A204.1 (cell line): Measurements from ENCODE around the gene APOL3.
"Not testable (repeated sequence)": the region's sequence is repeated elsewhere in the genome, so short reads cannot be mapped to it uniquely, and the experiment has no call there.

Experiments used
- FAIRE-seq: peaks from 2 replicates; lab custom pipeline; 2012; peaks lifted over from hg19 to GRCh38; lab: Jason Lieb, UNC

Gene APOL3

DNA sequence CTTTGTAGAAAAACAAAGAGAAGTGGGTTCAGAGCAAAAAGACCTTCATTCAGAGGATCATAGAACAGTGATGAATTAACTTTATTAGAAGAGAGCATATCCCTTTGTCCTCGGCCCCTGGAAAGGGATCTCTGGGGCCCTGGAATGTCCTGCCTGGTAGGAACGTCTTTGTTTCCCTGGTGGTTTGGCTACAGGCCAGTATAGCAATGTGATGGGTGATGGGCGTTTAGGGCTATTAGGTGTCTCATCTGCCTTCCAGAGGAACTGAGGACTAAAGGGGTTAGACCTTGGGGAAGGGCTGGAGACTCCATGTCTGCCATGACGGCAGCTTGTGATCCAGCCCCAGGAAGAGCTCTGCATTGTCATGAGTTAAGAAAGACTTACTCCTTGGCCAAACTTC, 32.0 kb upstream of the APOL3 start:
- no peak for FAIRE-seq

DNA sequence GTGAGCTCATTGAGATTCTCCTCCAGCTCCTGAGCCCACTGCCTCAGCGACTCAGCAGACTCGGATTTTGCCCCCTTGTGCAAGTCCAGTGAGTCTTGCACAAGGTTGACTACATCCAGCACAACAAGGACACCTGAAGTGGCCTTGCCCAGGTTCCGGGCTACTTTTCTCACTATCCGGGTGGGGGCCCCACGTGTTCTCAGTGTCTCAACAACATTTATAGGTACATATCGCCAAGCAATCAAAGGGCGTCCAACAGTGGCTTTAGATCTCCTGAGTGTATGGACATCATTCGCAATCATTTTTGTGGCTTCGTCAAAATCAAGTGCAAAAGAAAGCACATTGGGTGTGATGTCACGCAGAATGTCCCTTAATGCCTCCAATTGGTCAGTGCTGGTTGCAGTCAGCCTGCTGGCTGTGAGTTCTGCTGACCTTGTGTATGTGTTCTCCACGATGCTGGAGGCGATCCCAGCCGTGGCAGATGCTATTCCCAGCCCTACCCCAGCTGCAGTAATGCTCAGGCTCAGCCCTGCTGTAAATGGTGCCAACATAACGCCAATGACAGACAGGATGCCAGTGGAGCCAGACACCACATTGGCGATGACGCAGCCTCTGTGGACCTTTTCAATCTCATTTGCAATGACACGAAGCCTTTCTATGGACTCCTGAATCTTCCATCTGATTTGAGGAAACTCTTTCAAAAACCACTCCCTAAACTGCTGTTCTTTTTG, 30.7 kb upstream of the APOL3 start:
- no peak for FAIRE-seq

DNA sequence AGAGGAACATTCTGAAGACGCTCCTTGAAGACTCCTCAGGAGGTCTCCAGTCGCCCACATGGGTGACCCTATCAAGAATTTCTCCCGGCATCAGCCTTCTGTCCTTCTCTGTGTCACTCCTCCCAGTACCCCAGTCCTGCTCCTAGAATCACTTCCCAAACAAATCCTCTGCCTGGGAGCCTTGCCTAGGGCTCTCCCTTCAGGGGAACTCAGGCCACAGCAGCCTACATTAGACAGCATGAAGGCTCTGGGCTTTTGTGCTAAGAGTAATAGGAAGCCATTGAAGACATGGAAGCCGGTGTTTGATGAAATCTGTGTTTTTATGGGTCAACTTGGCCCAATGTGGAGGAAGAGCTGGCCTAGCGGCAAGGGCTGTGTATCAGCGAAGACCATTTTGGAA, 27.3 kb upstream of the APOL3 start:
- not testable (repeated sequence) for FAIRE-seq

DNA sequence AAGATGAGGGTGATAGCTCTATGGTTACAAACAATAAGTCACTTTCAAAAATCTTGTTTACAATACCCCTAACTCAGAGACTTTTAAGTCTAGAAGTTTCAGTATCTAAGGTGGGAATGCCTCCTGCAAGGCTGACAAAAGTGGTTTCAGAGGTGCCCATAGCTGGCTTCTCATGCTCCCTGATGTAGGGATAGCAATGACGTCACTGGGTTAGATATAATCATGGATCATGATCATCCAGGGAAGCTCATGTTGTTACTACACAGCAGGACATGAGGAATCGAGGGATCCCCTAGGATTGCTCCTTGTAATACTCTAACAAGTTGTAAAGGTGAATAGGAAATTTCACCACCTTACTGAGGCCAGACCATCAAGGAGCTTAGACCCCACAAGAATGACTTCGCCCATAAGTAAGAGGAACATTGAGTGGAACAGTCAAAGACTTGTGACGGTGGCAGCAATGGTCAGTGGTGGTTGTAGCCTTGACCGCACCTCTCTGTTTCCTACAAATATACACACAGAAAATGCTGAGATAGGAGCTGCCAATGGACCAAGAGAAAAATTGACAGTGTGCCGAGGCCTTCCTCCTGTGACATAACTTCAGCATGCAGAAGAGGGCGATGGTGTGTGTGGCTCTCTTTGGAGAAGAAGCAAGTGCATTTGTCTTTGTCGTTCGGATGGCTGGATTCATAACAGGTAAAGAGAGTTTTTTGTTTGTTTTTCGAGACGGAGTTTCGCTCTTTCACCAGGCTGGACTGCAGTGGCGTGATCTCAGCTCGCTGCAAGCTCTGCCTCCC, 25.5 kb upstream of the APOL3 start:
- no peak for FAIRE-seq

DNA sequence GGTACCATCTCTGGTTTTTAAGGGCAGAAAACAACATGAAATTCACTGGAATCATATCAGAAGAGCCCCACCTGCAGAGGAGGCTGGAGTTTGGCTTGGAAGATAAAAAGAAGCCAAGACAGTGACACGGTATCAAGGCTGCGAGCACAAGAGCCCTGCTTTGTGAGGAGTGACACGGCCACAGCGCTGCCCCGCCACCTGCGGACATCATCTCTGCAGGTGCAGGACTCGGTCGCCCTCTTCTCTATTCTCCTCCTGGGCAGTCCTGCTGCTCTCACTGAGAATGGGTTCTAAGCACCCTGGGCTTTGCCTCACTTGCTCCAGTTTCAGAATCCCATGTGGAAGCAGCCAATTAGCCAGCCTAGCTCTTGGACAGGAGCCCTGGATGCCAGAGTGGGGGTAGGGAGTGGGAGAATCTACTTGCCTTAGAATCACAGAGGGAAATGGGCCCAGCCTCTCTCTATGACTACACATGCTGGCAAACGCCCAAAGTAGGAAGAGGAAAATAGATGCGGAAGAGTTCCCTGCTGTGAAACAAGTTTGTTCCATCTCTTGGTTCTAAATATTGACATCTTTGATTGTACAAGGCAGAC, 24.0 kb upstream of the APOL3 start:
- no peak for FAIRE-seq

DNA sequence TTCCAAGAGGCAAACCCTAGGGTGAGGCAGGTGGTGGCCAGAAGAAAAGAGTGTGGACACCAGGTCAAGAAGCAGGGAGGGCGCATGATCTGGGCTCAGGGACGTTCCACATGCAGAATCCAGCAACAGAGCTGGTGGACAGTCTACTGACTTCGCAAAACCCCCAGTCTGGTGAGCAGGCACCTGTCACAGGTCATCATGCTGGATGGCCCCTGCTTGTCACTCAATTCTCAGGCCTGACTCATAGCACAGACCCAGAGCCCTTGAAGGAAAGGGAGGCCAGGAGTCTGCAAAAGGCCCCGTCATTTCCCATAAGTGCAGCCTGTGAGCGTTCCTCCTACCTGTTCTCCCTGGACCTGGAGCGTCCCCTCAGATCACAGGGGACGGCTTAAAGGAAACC, 22.9 kb upstream of the APOL3 start:
- FAIRE-seq = no peak

DNA sequence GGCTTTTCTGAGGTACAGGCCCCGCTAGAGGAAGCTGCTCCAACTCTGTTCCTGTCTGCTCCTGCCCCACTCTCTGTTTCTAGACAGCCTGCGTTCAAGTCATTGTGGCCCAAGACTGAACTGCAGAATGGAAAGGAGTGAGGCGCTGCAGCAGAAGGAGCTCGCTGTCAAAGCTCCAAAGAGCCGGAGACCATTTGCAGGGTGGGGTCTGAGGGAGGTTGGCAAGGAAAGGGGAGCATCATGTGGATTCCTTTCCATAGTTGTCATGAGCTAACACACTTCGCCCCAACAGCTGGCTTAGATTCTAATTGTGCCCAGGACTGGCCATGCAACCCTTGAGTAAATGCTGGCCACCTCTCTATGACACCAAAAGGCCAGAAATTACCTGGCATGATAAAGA, 22.3 kb upstream of the APOL3 start:
- no peak for FAIRE-seq

DNA sequence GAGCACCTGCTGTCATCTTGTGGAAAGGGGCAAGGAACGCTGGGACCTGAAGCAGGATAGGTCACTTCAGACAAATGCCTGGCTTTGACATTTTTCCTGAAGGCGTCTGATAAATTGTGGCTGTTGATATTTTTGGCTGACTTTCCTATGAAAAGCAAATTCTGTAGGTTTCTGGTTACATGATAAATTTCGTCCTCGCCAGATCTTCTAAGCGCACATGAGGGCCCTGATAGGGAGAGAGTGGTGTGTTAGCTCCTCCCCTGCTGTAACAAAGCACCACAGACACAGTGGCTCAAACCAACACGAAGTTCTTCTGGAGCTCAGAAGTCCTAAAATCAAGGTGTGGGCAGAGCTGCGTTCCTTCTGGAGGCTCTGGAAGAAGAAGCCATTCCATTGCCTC, 21.5 kb upstream of the APOL3 start:
- no peak for FAIRE-seq

DNA sequence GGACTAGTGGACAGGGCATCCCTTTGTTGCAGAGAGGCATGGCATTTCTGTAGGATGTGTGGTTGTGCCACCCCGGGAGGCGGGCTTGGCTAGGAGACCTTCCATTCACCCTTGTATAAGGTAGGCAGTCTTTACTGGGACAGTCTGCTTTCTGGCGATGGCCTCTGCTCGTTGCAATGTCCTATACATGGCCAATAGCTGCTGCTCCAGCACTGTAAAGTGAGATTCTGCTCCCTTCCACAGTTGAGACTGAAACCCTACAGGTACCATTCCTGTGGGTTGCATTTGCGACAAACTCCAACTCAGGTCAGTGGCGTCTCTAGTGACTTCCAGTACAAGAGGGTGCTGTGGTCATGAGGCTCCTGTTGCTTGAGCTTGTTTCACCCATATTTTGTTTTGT, 20.4 kb upstream of the APOL3 start:
- no peak for FAIRE-seq

DNA sequence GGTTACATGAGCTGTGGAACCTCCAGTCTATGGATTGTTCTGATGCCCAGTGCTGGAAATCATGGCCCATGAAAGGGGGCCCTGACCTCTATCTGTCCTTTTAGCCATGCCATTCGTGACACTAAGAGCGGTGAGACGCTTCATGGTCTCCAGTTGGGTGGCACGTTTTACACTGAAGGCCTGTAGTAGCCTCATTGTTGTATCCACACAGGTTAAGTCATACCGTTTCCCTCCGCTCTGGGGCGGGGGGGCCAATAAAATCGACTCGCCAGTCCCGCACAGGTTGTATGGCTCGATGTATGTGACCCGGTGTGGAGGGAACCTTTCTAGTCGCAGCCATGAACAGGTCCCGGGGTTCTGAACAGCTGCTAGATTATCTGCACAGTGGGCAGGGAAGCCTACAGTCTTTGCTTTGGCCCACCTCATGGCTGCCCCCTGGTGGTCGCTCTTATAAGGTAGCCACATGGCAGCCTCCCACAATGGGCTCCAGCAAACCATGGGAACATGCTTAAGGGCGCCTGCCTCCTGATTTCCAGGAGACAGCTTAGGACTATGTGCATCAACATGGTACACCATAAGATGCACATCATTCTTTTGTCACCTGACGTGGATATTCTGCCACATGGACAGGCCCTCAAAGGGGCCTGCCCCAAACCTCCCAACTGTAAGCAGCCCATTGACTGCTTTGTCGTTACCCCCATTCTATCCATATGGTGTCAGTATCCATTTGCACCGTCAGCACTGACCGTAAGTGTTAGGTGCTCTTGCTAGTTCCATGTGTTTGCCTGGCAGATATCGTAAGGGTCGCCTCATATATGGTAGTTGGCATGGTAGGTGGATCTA, 19.7 kb upstream of the APOL3 start:
- no peak for FAIRE-seq

DNA sequence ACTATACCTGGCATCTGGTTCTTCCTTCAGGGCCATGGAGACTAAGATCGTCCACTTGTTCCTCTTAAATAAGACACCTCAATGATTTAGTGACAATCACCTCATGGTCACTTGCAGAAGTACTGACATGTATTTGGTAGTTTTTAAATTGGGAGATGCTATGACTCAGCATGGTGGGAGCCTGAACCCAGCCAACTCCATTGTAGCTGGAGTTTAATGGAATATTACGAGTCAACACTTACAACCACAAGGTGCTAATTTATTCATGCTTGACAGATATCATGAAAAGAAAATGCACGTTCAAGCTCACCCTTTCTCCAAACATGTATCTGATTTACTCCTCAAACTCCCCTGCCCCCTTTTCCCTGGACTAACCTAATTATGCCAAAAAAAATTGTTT, 16.6 kb upstream of the APOL3 start:
- no peak for FAIRE-seq

DNA sequence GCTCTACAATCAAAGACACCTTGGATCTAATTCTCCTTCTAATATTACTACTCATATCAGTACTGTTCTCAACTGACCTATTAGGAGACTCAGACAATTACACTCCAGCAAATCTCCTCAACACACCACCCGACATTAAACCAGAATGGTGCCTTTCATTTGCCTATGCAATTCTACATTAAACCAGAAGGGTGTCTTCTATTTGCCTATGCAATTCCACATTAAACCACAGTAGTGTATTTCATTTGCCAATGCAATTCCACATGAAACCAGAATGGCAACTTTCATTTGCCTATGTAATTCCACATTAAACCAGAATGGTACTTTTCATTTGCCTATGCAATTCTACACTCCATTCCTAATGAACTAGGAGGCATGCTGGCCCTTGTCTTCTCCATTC, 15.3 kb upstream of the APOL3 start:
- FAIRE-seq = no peak

DNA sequence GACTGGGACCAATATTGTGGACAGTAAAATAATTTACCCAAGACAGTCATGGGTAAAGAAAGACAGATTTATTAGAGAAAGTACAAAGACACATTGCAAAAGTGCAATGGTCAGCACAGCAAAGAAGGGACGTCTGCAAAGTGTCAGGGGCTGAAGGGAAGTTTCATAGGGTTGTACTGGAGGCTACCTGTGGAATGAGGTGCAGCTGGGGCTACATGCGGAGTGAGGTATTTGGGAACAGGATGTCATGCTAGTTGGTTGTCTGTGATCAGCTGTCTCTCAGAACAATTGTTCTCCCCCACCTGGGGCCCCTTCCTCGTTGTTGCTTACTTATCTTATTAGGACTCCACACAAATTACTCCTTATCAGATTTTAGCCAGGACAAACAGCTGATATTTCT, 11.4 kb upstream of the APOL3 start:
- no peak for FAIRE-seq

DNA sequence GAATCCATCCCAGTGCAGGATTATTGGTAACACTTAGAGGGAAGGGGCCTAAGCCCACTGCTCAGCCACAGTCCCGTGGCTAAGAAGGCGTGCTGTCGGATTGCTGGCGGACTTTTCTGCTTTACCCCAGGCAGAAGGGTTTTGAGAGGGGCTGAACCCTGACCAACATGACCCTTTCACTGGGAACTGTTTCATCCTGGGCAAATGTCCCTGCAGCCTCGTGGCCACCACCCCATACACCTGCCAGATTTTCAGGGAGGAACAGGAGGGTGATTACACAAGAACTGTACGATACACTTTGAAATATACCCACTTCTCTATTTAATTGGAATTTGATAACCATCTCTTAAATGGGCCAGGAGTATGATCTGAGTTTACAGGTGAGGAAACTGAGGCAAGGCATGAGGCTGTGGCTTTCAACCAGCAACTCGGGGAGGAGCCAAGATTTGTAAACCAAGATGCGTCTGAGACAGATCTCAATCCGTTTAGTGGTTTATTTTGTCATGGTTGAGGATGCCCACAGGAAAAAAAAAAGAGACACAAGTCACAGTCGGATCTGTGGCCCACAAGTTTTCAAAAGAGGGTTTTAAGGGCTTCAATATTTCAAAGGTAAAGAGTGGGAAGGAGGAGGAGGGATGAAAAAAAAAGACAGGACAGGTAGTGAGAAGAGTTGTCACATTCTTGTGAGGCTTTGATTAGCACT, 6.1 kb upstream of the APOL3 start:
- no peak for FAIRE-seq

DNA sequence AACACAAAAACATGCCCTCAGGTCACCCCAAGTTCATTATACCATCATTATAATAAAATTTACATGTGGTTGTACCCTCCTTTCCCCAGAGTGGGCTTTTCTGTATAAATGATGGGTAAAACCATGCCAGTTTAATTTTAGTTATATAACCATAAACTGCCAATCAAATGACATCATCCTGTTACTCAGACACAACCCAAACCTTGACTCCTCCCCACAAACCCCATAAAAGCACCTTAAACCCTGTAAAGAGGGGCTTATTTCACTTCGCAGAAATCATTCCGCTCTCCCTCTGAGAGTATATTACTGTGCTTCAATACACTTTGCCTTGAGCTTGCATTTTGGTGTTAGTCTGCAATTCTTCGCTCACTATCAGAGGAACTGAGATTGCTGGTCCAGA, 5.5 kb upstream of the APOL3 start:
- FAIRE-seq = no peak

DNA sequence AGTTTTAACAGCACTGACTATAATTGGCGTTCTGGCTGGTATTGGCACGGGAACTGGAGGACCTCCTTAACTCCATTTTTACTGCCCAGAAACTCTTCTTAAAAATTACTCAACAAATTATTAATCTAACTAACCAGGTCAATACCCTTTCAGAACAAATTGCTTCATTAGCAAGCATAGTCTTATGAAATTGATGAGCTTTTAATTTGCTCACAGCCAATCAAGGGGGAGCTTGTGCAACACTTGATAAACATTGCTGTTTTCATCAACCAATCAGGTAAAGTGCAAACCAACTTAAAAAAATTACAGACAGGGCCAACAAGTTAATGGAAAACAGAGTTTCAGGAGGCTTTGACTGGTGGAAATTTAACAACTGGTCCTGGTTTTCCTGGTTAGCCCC, 4.6 kb upstream of the APOL3 start:
- FAIRE-seq = no peak

DNA sequence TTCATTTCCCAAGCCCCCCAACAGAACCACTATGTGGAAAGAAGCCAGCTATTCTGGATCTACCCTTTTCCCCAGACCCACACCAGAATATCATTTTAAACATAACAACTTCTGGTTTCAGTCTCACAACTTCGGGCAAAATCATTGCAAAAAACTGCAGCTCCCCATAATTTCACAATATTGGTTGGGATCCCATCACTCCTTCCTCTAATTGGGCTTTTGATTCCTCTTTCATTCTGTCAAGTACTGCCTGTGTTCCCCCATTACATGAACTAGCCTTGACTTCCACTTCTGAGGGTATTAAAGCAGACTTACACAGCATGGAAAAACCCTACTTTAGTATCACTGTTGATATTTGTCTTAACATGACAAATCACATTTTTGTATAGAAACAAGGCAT, 4.1 kb upstream of the APOL3 start:
- FAIRE-seq = no peak

DNA sequence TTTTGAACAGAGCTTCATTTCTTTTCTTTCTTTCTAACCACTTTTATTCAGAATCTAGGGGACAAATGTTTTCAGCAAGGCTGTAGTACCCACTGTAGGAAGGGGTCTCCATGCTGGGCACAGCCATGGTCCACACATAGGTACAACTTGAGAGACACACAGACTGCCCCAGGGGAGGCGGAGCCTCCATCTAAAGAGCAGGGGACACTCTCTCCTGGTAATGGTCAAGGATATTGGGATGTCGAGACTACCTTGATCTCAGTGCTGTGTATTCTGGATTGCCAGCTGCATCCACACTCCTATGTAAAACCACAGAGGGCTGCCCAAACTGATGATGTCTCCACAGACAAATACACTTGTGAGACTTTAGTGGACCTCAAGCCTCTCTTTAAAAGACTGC, 2.9 kb upstream of the APOL3 start:
- no peak for FAIRE-seq

DNA sequence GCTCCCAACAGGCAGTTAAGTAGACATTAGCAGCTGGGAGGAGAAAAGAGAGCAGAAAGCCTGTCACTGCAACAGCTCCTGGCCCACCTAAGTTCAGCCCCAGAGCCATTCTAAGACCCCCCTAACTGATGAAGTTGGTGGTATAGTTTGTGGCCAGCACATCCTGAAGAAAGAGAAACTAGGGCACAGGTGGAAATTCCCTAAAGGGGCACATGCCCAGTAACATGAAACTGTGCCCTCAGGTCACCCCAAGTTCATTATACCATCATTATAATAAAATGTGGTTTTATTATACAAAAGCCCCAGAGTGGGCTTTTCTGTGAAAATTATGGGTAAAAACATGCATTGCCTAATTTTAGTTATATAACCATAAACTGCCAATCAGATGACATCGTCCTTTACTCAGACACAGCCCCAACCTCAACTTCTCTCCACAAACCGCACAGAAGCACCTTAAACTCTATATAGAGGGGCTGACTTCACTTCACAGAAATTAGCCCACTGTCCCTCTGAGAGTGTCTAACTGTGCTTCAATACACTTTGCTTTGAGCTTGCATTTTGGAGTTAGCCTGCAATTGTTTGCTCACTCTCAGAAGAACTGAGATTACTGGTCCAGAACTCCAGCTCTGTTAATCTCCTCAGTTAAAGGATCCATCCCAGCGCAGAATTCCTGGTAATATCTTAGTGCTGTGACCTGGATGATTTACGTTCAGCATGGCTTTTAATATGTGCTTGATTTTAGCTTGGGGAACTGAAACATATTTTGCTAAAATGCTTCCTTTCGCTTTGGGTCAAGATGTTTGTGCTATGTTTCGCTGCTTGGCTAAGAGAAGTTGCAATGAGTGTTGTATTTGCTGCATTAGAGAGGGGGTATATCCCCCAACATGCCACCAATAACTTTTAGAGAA, 1.8 kb upstream of the APOL3 start:
- FAIRE-seq = no peak

DNA sequence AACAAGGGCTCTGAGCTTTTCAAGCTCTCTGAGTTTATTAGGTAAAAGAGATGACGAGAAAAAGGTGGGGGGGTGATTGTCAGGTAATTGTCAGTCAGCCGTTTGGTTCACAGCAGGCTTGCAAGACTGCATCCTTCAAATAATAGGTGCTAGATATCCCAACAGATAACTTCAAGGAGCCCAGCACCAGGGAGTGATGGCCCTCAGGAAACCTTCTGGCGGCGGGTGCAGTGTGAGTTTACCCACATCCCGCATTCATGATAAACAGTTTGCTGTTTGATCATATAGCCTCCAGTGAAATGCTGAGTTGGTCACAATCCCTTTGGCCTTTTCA, 1.2 kb upstream of the APOL3 start:
- not testable (repeated sequence) for FAIRE-seq
